MM.1S (cell line): ENCODE data around the gene PI4K2A.

Experiments used
- EZH2 ChIP-seq: fragments of 300-600 bp; sonication (generic); optimal IDR thresholded peaks from 2 replicates; pipeline ENCODE3; 2017; ENCODE audit warnings: low read depth, mild to moderate bottlenecking, antibody characterized with exemption, low read length, mixed read lengths
- EZH2phosphoT487 ChIP-seq: fragments of 300-600 bp; sonication (generic); IDR thresholded peaks from 2 replicates; pipeline ENCODE4 v1.6.1; 2018; ENCODE audit warnings: antibody characterized with exemption, low read length
- TF ChIP-seq, protein P1 (sequence below): fragments of 300-600 bp; sonication (generic); IDR thresholded peaks from 2 replicates; pipeline ENCODE4 v1.5.1; 2016; ENCODE audit warnings: antibody characterized with exemption, low read length, mixed read lengths

DNA sequence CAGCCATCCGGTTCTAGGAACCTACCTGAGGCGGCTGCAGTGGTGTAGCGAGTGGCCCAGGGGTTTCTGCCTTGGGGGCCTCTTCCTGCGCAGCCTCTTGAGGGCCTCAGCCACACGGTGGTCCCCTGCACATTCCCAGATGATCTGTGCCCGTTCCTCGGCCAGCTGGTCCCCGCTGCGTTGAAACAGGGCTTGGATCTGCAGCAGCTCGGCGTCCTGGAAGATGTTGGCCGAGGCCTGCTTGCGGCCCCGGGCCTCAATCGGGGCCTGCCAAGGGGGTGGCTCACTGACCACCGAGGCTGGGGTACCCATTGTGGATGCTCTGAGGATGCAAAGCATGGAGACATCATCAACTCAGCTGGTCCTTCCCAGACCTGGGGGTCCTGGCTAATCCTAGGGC lies 39.1 kb downstream of the PI4K2A start:
- TF ChIP-seq, protein P1, sequence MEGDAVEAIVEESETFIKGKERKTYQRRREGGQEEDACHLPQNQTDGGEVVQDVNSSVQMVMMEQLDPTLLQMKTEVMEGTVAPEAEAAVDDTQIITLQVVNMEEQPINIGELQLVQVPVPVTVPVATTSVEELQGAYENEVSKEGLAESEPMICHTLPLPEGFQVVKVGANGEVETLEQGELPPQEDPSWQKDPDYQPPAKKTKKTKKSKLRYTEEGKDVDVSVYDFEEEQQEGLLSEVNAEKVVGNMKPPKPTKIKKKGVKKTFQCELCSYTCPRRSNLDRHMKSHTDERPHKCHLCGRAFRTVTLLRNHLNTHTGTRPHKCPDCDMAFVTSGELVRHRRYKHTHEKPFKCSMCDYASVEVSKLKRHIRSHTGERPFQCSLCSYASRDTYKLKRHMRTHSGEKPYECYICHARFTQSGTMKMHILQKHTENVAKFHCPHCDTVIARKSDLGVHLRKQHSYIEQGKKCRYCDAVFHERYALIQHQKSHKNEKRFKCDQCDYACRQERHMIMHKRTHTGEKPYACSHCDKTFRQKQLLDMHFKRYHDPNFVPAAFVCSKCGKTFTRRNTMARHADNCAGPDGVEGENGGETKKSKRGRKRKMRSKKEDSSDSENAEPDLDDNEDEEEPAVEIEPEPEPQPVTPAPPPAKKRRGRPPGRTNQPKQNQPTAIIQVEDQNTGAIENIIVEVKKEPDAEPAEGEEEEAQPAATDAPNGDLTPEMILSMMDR, result no peak
- TF ChIP-seq EZH2 (no peak), EZH2phosphoT487 (no peak)
